HEK293 (cell line): ENCODE results near the gene PTPN11.

Source experiments
- CTCF ChIA-PET: fragments of 350-600 bp; formaldehyde crosslinking; extraction: SDS; loops from one replicate; lab custom pipeline; 2021; ENCODE audit warnings: antibody characterized with exemption; lab: Yijun Ruan, JAX
- POLR2A ChIA-PET: fragments of 300-600 bp; formaldehyde crosslinking; extraction: SDS; loops from one replicate; lab custom pipeline; 2020; ENCODE audit warnings: antibody characterized with exemption, inconsistent platforms; lab: Yijun Ruan, JAX
- H3K27ac ChIP-seq: fragments of 200-500 bp; sonication (Bioruptor generic); 2 replicates; pipeline ENCODE4 v1.5.1; 2014; ENCODE audit warnings: low read depth, low read length, control low read depth, inconsistent platforms; ENCODE audit errors: extremely low read depth
- H3K36me3 ChIP-seq, 2 experiments: fragments of 200-500 bp in 1 of 2; sonication (Bioruptor generic) in 1 of 2; 1 replicate in 1 of 2; 2 replicates in 1 of 2; pipeline ENCODE4 v1.5.1; 2014 to 2017; ENCODE audit warnings: inconsistent platforms in 2 of 2, low read length in 2 of 2; ENCODE audit not compliant: control insufficient read depth in 2 of 2, insufficient read depth in 1 of 2
- H3K4me1 ChIP-seq: fragments of 200-500 bp; sonication (Bioruptor generic); 2 replicates; pipeline ENCODE4 v1.5.1; 2014; ENCODE audit warnings: mild to moderate bottlenecking, low read length, inconsistent platforms; ENCODE audit not compliant: control insufficient read depth, insufficient read depth
- H3K4me3 ChIP-seq: 2 replicates; pipeline ENCODE4 v1.5.1; 2011; ENCODE audit warnings: low read depth, mild to moderate bottlenecking, control low read depth, low read length, moderate library complexity
- H3K9me3 ChIP-seq: fragments of 200-500 bp; sonication (Bioruptor generic); 2 replicates; pipeline ENCODE4 v1.5.1; 2014; ENCODE audit warnings: low read depth, low read length, inconsistent platforms; ENCODE audit not compliant: control insufficient read depth, insufficient read depth
- KLF16 ChIP-seq: fragments of 450-650 bp; formaldehyde crosslinking; IDR thresholded peaks from 2 replicates; pipeline ENCODE4 v1.5.1; 2017; ENCODE audit warnings: missing biosample characterization, missing genetic modification characterization
- KLF9 ChIP-seq: fragments of 450-650 bp; formaldehyde crosslinking; IDR thresholded peaks from 2 replicates; pipeline ENCODE4 v1.5.1; 2016; ENCODE audit warnings: missing biosample characterization, missing genetic modification characterization, low read depth
- ZBTB48 ChIP-seq: fragments of 450-650 bp; formaldehyde crosslinking; IDR thresholded peaks from 2 replicates; pipeline ENCODE4 v1.5.1; 2016; ENCODE audit warnings: missing biosample characterization, missing genetic modification characterization
- ZBTB7A ChIP-seq: fragments of 450-650 bp; formaldehyde crosslinking; IDR thresholded peaks from 2 replicates; pipeline ENCODE4 v1.5.1; 2016; ENCODE audit warnings: low read depth, missing biosample characterization, missing genetic modification characterization
- ZFP41 ChIP-seq: fragments of 450-650 bp; formaldehyde crosslinking; IDR thresholded peaks from 2 replicates; pipeline ENCODE4 v1.5.1; 2016; ENCODE audit warnings: missing biosample characterization, missing genetic modification characterization, borderline replicate concordance
- ZNF121 ChIP-seq: fragments of 450-650 bp; formaldehyde crosslinking; IDR thresholded peaks from 2 replicates; pipeline ENCODE4 v1.5.1; 2016; ENCODE audit warnings: missing biosample characterization, missing genetic modification characterization
- ZNF2 ChIP-seq: fragments of 450-650 bp; formaldehyde crosslinking; IDR thresholded peaks from 2 replicates; pipeline ENCODE4 v1.5.1; 2016; ENCODE audit warnings: missing biosample characterization, missing genetic modification characterization
- ZNF221 ChIP-seq: fragments of 450-650 bp; formaldehyde crosslinking; IDR thresholded peaks from 2 replicates; pipeline ENCODE4 v1.5.1; 2017; ENCODE audit warnings: missing biosample characterization, missing genetic modification characterization, borderline replicate concordance
- ZNF26 ChIP-seq: fragments of 450-650 bp; formaldehyde crosslinking; IDR thresholded peaks from 2 replicates; pipeline ENCODE4 v1.5.1; 2016; ENCODE audit warnings: missing biosample characterization, missing genetic modification characterization
- ZNF48 ChIP-seq: fragments of 450-650 bp; formaldehyde crosslinking; IDR thresholded peaks from 2 replicates; pipeline ENCODE4 v1.5.1; 2016; ENCODE audit warnings: missing biosample characterization, missing genetic modification characterization
- ZNF561 ChIP-seq: fragments of 450-650 bp; IDR thresholded peaks from 2 replicates; pipeline ENCODE4 v1.5.1; 2018; ENCODE audit warnings: missing biosample characterization, missing genetic modification characterization, borderline replicate concordance
- ZNF624 ChIP-seq: fragments of 450-650 bp; formaldehyde crosslinking; IDR thresholded peaks from 2 replicates; pipeline ENCODE4 v1.5.1; 2017; ENCODE audit warnings: missing biosample characterization, missing genetic modification characterization
- ZNF645 ChIP-seq: fragments of 450-650 bp; formaldehyde crosslinking; IDR thresholded peaks from 2 replicates; pipeline ENCODE4; 2016; ENCODE audit warnings: missing biosample characterization, missing genetic modification characterization
- ZNF670 ChIP-seq: fragments of 450-650 bp; formaldehyde crosslinking; IDR thresholded peaks from 2 replicates; pipeline ENCODE4 v1.5.1; 2016; ENCODE audit warnings: missing biosample characterization, missing genetic modification characterization, low read depth
- TF ChIP-seq, protein P1 (sequence below): fragments of 450-650 bp; formaldehyde crosslinking; IDR thresholded peaks from 2 replicates; pipeline ENCODE4 v1.5.1; 2017; ENCODE audit warnings: missing biosample characterization, mild to moderate bottlenecking, missing genetic modification characterization, moderate library complexity
- TF ChIP-seq, protein P2 (sequence below): fragments of 450-650 bp; formaldehyde crosslinking; IDR thresholded peaks from 2 replicates; pipeline ENCODE4 v1.5.1; 2016; ENCODE audit warnings: missing biosample characterization, missing genetic modification characterization

PTPN11 gene

GRCh38 chr12:112425582-112426382 is 7.0 kb downstream of the PTPN11 start:
- H3K9me3 ChIP-seq: no peaks in the 10 kb centered on the region
- CTCF ChIA-PET: no interaction called here
- no peak overlapping the region for H3K27ac ChIP-seq
- no peak overlapping the region for H3K4me3 ChIP-seq
- POLR2A ChIA-PET: interaction anchor here (0.6 kb wide), 1 partner anchor 317 kb away, joined by 4 read pairs; no protein-coding TSS in a partner anchor
- H3K36me3 ChIP-seq: peaks cover 5 to 6% of the 10 kb centered on the region in 2 experiments; a peak in 2 of 3 replicates
- no peak for TF ChIP-seq ZNF26 (tag by site-specific recombination)
- TF ChIP-seq ZNF121: no peak
- TF ChIP-seq KLF9: no peak
- TF ChIP-seq ZNF2 (tag by site-specific recombination): no peak
- no peak for TF ChIP-seq ZFP41 (tag by site-specific recombination)
- TF ChIP-seq ZNF645 (tag by site-specific recombination): no peak
- TF ChIP-seq ZNF221 (tag by site-specific recombination): no peak
- TF ChIP-seq ZNF670: no peak
- no peak for TF ChIP-seq ZNF624 (tag by site-specific recombination)
- no peak for TF ChIP-seq ZNF561
- H3K4me1 ChIP-seq: 0 out of 2 replicates have a peak, but pooled peaks cover 4% of the 10 kb centered on the region

DNA sequence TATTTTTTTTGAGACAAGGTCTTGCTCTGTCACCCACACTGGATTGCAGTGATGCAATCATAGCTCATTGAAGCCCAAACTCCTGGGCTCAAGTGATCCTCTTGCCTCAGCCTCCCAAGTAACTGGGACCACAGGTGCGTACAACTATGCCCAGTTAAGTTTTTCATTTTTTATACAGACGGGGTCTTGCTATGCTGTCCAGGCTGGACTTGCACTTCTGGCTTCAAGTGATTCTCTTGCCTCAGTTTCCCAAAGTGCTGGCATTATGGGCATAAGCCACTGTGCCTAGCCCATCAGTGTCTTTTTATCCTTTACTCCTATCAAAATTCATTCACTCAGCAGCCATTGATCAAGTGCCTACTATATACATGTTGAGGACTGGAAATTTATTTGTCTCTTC is 9.0 kb downstream of the PTPN11 start:
- H3K9me3 ChIP-seq: no peaks in the 10 kb centered on the region
- POLR2A ChIA-PET: no interaction called here
- TF ChIP-seq ZNF121: peak; percentile 85
- TF ChIP-seq, protein P1, sequence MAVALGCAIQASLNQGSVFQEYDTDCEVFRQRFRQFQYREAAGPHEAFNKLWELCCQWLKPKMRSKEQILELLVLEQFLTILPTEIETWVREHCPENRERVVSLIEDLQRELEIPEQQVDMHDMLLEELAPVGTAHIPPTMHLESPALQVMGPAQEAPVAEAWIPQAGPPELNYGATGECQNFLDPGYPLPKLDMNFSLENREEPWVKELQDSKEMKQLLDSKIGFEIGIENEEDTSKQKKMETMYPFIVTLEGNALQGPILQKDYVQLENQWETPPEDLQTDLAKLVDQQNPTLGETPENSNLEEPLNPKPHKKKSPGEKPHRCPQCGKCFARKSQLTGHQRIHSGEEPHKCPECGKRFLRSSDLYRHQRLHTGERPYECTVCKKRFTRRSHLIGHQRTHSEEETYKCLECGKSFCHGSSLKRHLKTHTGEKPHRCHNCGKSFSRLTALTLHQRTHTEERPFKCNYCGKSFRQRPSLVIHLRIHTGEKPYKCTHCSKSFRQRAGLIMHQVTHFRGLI (tag by site-specific recombination): no peak
- no peak for TF ChIP-seq ZBTB48 (tag by site-specific recombination)
- TF ChIP-seq, protein P2, sequence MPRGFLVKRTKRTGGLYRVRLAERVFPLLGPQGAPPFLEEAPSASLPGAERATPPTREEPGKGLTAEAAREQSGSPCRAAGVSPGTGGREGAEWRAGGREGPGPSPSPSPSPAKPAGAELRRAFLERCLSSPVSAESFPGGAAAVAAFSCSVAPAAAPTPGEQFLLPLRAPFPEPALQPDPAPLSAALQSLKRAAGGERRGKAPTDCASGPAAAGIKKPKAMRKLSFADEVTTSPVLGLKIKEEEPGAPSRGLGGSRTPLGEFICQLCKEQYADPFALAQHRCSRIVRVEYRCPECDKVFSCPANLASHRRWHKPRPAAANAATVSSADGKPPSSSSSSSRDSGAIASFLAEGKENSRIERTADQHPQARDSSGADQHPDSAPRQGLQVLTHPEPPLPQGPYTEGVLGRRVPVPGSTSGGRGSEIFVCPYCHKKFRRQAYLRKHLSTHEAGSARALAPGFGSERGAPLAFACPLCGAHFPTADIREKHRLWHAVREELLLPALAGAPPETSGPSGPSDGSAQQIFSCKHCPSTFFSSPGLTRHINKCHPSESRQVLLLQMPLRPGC (tag by site-specific recombination): no peak
- TF ChIP-seq ZNF48 (tag by site-specific recombination): no peak
- no peak for TF ChIP-seq KLF16 (tag by site-specific recombination)
- no peak for TF ChIP-seq ZBTB7A (tag by site-specific recombination)
- H3K4me1 ChIP-seq: no peaks in the 10 kb centered on the region
- H3K27ac ChIP-seq: no peak overlapping the region
- peaks cover 5 to 6% of the 10 kb centered on the region in 2 experiments; a peak in 2 of 3 replicates for H3K36me3 ChIP-seq
- CTCF ChIA-PET: interaction anchor here (1.0 kb wide), 1 partner anchor 8 kb away, joined by 3 read pairs; no protein-coding TSS in a partner anchor
- no peak overlapping the region for H3K4me3 ChIP-seq
